ENCODE results near the gene PDIA5.
A peak's percentile ranks its signal among the peaks of the same experiment; 100 is the strongest.

The PDIA5 gene

GRCh38 chr3:123188058-123188457, 121.2 kb downstream of the PDIA5 start:
- DNase-seq: no peak

- no peak for DNase-seq
Observed at GRCh38 chr3:123193448-123194101, 126.8 kb downstream of the PDIA5 start.

GRCh38 chr3:123194552-123194951, 127.7 kb downstream of the PDIA5 start:
- no peak for DNase-seq

GRCh38 chr3:123198372-123198771, 131.5 kb downstream of the PDIA5 start:
- no peak for DNase-seq

GRCh38 chr3:123201223-123201556, 134.4 kb downstream of the PDIA5 start:
- DNase-seq: no peak

GRCh38 chr3:123201557-123202427, 135.0 kb downstream of the PDIA5 start, which contains the start of gene SEC22A:
Gene SEC22A (plus strand): TSS chr3:123201943. CDS start chr3:123209218, 7,275 bp downstream.
- peak; percentile 100 for DNase-seq

GRCh38 chr3:123202451-123202850, 135.6 kb downstream of the PDIA5 start:
- peak; percentile 44 for DNase-seq

Data from NCI-H1105 treated with DMSO at 0.1 percent for 48 hours (cell line).